ENCODE results near the gene TPST2.

DNA sequence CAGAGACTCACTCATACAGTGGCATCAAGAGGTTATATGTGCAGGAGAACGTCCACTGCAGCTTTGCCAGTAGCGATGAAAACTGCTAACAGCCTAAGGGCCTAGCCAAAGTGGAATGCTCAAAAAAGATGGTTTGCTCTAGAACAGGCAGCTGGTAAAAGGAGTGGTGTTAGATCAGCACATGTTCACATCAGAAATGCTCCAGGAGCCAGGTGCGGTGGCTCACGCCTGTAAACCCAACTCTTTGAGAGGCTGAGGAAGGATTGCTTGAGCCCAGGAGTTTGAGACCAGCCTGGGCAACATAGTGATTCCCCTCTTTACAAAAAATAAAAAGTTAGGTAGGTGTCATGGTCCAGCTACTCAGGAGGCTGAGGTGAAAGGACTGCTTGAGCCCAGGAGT, 67.3 kb downstream of the TPST2 start:
- TF ChIP-seq, protein P1, sequence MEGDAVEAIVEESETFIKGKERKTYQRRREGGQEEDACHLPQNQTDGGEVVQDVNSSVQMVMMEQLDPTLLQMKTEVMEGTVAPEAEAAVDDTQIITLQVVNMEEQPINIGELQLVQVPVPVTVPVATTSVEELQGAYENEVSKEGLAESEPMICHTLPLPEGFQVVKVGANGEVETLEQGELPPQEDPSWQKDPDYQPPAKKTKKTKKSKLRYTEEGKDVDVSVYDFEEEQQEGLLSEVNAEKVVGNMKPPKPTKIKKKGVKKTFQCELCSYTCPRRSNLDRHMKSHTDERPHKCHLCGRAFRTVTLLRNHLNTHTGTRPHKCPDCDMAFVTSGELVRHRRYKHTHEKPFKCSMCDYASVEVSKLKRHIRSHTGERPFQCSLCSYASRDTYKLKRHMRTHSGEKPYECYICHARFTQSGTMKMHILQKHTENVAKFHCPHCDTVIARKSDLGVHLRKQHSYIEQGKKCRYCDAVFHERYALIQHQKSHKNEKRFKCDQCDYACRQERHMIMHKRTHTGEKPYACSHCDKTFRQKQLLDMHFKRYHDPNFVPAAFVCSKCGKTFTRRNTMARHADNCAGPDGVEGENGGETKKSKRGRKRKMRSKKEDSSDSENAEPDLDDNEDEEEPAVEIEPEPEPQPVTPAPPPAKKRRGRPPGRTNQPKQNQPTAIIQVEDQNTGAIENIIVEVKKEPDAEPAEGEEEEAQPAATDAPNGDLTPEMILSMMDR (IDR thresholded peaks at IDR 0.05 in 4 of 5, conservative IDR thresholded peaks at IDR 0.05 in 1 of 5) = no peak
- TF ChIP-seq POLR2A (IDR thresholded peaks at IDR 0.05) = no peak
